Forelimb muscle (tissue), 1 donor: ENCODE results near the gene IL25. TPM values are rescaled to one million over a fixed set of nuclear protein-coding genes. Genes with fewer than 3 reads are reported as not detected.
"Not testable (repeated sequence)": the region's sequence is repeated elsewhere in the genome, so short reads cannot be mapped to it uniquely, and the experiment has no call there.

ENCODE experiments used
- DNase-seq: peaks from one replicate; pipeline ENCODE4 v3.0.0-alpha.2; 2013; ENCODE audit warnings: low read depth
- polyA plus RNA-seq: library from polyadenylated mRNA; unstranded; fragments of 120-200 nt; gene quantifications from one replicate; pipeline ENCODE4 v1.2.1, GENCODE V29; 2013; ENCODE audit not compliant: insufficient read length

IL25 gene
- polyA plus RNA-seq, 1 donor = not detected

DNA sequence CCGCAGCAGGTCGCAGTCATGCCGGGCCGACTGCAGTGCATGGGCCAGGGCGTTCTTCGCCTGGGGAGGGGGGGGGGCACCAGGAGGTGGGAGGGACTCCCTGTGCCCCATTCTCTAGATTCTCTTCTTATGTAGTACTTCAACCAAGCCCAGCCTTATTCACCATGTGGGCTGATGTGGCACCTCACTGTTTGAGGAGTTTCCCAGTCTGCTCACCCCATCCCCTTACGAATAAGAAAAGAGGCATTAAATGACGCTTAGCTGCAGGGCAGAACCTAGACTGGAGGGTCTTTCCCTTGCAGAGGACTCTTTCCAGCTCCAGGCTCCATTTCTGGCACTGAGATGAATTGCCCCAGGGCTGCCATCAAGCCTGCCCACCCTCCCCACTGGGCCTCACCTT is 16.4 kb downstream of the IL25 start:
- DNase-seq = no peak

DNA sequence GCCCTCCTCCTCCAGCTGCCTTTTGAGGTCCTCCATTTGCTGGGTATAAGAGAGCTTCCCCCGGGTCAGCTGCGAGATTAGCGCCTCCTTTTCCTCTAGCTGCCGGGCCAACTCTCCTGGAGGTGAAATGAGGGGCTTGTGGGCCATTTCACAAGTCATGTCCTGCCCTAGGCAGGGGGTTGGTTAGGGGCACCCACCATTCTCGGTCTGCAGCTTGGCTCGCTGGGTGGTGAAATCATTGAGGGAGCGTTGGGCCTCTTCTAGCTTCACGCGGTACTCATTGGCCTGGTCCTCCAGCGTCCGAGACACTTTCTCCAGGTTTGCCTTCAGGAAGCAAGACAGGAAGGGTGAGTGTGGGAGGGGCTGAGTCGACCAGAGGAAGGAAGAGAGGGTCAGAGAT is 16.8 kb downstream of the IL25 start:
- no peak for DNase-seq

DNA sequence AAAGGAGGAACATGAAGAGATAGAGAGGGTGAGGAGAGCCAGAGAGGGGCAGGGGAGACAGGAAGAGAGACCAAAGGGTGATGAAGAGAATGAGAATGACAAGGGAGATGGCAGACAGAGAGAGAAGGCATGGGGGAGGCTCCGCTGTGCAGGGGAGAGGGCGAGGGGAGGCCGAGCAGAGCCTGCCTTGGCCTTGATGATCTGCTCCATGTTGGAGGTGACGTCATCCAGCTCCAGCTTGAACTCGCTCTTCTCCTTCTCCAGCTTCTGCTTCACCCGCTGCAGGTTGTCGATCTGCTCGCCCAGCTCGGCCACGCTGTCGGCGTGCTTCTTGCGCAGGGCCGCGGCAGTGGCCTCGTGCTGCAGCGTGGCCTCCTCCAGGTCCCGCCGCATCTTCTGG is 17.3 kb downstream of the IL25 start:
- not testable (repeated sequence) for DNase-seq

DNA sequence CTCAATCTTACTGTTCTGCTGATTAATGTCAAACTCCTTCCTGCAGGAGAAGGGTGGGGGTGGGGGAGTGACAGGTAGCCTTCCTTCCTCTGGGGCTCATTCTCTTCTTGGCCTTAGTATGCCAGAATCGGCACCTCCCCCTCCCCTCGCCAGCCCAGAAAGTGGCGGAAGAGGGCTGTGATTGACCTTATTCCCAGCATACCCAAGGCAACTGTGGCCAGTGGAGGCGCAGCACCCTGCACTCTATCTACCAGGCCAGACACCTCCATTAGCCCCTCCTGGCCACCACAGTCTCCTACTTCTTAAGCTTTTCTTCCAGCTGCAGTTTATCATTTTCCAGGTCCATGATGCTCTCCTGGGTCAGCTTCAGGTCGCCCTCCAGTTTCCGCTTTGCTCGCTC is 20.0 kb downstream of the IL25 start:
- no peak for DNase-seq

DNA sequence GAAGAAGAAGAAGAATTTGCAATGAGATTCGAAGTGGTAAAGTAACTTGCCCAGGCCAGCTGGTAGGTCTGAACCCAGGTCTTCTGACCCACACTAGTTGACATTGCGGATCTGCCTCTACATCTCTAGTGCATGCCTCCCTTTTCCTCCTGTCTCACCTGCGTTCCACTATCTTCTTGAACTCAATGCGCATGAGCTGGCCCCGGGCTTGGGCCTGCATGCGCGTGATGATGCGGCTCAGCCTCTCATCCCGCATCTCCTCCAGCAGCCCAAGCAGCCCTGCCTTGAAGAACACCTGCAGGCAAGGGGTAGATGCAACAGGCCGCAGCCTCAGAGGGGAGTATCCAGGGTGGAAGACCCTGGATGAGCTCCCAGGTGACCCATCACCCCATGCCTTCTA is 23.5 kb downstream of the IL25 start:
- DNase-seq = no peak

DNA sequence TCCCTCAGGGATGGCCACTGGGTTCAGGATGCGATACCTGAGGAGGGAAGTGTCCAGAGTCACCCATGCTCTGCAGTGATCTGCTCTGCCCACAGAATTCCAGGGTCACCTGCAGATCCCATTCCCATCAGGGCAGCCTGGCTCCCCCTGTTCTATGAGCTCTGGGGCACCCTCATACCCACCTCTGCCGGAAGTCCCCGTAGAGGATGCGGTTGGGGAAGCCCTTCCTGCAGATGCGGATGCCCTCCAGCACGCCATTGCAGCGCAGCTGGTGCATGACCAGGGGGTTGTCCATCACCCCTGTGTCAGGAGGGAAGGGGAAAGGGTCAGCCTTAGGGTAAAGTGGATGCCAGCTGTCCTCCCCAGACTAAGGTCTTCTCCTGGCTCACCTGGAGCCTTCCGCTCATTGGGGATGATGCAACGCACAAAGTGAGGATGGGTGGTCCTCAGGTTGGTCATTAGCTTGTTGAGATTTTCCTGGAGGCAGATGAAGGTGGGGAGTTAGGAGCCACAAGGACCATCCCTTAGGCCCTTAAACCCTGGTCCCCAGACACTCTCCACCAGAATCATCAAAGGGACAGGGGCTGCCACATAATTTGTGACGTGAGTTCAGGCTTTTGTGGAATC is 24.3 kb downstream of the IL25 start:
- no peak for DNase-seq

DNA sequence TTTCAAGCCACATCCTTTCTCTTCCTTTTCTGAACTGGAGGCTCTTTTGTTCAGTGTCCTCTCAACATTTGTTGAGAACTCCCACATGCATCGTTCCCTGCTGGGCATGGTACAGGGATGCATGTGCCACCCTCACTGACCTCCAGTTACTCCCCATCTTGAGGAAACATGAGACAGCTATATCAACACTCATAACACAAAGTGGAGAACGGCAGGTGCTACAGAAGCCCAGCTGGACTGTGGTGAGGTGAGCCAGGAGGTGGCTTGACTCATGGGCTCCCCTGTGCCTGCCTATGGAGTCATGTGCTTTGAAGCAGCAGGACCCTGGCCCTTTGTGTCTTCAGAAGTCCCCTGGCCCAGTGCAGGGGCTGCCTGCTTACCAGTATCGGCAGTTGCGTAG is 25.7 kb downstream of the IL25 start:
- DNase-seq = no peak

DNA sequence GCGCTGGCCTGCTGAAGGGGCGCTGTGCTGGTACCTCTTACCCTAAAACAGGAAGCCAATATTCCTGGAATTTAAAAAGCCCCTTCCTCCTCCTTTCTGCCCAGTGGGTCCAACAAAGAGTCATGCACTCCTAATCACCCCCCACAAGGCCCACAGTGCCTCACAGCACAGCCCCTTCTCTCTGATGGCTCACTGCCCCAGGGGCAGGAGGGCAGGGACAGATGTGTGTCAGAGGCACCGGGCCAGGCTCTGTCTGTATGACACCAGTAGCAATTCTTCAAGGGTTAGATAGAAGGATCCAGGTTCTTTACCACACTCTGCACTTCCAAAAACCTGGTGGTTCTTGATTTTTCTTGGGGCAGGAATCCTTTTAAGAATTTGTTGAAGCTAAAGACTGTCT is 26.5 kb downstream of the IL25 start:
- no peak for DNase-seq

DNA sequence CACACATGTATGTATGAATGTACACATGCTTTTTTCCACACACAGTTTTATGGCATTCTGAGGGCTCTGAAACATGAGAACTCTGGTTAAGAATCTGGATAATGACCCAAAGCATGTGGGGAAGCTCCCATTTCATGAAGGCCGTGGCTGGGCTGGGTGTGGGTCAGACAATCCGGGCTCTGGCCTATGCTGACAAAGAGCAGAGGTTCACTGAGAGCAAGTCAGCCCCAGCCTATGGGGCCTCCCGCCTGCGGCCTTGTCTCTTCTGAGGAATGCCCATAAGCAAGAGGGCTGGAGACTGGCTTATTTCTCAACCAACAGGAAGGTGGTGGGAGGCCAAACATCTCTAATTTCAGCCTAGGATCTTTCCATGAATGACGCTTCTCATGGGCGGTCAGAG is 27.0 kb downstream of the IL25 start:
- no peak for DNase-seq

DNA sequence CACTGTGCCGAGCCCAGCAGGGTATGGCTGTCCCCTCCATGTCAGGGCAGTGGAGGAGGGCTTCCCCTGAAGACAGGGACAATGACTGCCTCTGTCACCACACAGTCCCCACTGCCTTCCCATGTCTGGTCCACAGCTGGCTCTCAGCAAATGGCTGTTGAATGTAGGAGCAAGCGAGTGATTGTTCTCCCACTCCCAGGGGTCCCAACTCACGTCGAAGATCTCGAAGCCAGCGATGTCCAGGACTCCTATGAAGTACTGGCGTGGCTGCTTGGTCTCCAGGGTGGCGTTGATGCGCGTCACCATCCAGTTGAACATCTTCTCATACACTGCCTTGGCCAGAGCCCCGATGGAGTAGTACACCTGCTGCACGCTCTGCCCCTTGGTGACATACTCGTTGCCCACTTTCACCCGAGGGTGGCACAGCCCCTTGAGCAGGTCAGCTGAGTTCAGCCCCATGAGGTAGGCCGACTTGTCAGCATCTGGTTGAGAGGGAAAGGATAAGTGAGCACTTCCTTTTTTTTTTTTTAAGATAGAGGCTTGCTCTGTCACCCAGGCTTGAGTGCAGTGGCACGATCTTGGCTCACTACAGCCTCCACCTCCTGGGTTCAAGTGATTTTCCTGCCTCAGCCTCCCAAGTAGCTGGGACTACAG is 28.0 kb downstream of the IL25 start:
- DNase-seq = not testable (repeated sequence)

DNA sequence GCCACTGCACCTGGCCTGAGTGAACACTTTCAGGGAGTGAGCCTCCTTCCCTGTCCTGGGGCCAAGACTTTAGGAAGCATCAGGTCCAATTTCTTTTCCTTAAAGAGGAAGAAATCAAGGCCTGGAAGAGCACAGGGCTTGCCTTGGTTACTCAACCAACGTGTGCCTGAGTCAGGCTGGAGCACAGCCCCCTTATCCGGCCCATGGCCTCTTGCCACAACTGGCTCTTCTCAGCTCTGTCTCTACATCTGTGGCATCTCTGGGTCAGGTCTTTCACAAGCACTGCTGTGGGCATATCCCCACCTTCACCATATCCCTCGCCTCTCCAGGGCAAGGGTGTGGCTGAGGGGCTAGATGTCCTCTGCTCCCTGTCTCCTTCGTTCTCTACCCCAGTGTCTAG is 28.7 kb downstream of the IL25 start:
- no peak for DNase-seq

DNA sequence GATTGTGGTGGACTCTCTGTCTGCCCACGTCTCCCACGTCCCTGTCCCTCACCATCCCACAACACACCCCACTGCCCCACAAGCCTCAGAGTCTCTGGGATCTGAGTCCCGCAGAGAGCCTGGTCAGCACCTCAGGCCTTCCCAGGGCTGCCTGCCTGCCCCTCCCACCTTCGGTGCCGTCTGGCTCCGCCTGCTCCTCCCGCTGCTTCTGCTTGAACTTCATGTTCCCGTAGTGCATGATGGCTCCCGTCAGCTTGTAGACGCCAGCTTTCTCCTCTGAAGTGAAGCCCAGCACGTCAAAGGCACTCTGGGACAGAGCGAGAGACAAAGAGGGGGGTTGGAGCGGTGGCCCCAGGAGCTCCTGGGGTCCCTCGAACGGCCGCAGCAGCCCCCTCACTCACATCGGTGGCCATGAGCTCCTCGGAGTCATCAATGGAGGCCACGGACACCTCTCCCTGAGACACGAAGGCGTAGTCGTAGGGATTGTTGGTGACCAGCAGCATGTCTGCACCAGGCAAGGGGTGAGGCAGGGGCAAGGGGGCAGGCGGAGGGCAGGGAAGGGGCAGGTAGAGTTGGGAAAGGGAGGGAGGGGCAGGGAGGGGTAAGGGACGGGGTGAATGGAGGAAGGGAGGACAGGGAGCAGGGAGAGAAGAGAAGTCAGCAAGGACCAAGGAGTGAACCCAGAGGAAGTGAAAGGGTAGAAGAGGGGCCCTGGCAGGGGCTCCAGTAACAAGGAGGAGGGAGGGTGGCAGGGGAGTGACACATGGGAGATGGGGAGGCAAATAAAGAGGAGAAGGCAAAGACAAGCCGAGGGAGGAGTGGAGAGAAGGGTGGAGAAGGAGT is 29.9 kb downstream of the IL25 start:
- DNase-seq = no peak

DNA sequence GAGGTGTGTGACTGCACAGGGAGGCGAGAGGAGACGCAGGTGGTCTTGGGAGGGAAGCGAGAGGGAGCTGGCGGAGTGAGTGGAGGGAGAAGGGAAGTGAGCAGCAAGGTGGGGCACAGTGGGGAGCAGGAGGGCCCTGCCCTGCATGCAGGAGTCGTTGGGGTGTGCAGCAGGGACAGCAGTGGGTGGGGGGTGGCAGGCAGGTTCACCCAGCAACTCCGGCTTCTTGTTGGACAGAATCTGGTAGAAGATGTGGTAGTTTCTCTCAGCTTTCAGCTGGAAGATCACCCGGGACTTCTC is 30.5 kb downstream of the IL25 start:
- no peak for DNase-seq

DNA sequence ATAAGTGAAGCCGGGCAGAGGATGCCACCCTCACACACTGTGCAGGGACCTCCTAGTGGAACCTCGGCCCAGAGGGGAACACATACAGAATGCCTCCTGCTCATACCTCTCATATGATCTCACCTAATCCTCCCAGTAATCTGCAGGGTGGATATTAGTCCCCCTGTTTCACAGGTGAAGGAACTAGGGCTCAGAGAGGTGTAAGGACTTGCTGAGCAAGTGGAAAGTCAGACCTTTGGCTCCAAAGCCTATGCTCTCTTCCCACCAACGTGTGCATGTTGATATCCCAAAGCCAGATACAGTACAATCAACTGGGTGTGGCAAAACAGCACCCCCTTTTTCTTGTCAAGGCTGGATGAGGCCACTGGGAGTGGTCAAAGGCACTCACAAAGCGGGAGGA is 31.3 kb downstream of the IL25 start:
- DNase-seq = no peak

DNA sequence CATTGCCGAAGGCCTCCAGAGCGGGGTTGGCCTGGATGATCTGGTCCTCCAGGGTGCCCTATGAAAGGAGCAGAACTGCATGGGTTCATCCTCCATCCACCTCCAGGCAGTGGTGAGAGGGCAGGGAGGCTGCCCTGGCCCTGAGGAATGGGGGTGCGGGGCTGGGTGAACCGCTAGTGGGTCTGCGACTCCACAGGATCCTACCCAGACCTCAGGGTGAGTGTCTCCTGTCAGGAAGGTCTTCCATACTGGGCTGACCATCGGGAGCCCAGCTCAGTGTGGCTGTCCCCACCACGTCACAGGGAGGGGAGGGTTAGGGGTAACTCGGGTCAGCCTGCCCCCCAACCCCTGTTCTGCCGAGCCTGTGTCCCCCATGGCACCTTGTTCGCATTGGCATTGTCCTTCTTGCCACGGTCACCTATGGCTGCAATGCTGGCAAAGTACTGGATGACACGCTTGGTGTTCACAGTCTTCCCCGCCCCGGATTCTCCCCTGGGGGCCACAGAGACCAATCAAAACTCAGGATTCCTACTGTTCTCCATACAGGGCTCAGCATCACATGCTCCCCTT is 31.8 kb downstream of the IL25 start:
- DNase-seq = no peak

DNA sequence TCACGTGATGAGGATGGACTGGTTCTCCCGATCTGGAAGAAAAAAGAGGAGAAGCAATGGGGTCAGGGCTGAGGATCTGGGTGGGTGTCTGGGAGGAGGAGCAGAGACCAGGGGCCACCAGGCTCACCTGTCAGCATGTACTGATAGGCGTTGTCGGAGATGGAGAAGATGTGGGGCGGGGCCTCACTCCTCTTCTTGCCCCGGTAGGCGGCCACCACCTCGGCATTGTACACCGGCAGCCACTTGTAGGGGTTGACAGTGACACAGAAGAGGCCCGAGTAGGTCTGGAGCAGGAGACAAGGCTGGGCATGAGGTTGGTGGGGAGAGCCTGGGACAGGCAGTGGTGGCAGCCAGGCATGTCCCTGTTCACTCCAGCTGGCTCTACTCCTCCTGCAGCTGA is 32.5 kb downstream of the IL25 start:
- no peak for DNase-seq

DNA sequence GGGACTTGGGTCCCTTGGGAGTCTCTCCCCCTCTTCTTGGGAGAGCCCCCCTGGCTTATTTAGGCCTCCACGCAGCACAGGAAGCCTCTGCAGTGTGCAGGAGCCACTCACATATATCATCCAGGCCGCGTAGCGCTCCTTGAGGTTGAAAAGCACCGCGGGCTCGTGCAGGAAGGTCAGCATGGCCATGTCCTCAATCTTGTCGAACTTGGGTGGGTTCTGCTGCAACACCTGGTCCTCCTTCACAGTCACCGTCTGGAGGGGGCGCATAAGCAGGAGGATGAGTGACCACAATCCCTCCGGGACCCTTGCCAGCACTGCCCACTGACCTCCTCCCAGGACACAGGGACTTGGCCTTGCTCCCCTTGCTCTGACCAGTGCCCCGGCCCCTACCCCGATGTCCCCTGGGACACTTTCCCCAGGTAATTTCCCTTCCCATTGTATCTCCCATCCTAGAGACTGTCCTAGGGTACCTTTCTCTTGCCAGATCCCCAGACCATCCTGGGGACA is 33.0 kb downstream of the IL25 start:
- DNase-seq = no peak

DNA sequence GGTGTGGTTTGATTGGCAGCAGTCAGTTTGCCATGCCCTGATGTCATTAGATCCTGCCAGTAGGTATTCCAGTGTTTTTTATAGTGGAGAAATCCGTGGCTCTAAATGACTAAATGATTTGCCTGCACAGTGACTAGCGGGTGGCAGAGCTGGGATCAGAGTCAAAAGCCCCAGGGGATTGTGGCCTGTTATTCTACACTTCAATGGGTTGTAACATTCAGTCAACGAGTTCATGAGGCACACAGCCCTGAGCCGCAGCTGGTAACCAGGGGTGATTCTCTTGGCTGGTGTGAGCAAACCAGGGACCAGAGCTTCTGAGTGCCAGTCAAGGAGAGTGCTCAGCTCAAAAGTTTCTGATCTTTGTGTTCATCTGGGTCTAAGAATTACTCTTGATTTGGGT is 33.6 kb downstream of the IL25 start:
- no peak for DNase-seq

DNA sequence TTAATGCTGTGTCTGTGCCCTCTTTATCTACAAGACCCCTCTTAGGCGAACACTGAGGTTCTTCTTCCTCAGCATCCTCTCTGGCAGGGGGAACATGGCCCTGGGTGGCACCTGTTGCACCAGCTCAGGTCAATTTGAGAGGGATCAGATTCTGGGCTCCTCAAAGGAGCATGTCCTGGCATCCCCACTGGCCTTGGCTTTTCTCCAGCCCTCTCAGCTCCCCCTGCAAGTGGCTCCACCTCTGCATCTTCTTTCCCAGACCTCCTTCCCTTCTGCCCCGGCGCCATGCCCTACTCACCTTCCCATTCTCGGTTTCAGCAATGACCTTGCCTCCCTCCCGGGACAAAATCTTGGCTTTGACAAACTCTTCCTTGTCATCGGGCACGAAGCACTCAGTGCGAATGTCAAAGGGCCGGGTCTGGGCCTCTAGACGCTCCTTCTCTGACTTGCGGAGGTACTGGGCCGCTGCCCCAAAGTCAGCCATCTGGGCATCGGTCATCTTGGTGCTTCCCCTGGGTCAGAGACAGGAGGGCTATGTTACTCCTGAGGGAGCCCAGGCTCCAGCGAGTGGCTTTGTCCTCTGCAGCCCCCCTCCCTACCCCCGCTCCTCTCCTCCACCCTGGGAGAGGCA is 34.2 kb downstream of the IL25 start:
- no peak for DNase-seq

DNA sequence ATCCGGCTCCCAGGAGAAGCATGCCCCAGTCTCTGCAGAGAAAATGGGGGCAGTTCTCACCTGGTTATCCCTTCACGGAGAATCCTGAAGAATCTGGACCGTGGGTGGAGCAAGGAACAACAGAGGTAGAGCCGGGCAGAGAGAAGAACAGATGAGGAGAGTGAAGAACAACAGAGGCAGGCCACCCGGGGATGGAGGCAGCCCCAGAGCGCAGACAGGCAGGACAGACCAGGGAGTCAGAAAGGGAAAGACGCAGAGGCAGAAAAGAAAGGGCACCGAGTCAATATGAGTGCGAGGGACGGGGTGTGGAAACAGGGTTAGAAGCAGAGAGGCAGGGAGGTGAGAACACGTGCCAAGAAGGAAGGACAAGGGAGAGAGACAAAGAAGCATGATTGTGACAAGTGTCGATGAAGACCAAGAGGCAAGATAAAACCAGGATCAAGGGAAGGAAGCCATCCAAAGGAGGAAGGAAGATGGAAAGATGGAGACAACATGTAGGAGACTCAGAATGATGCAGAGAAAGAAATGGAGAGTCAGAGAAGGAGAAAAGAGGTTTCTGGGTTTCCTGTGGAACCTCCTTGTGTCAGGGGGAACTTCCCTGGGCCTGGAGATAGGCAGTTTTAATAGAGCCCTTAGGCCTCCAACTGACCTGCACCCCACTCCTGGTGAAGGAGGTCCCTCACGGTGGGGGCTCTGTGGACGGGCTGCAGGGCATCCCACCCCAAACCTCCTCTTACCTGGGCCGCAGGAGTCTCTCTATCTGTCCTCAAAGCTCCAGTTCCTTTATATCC is 35.1 kb downstream of the IL25 start, which contains the start of gene MYH6:
Gene MYH6, minus strand, starts transcription at position 758 of the 791 bp plus-strand sequence. CDS start 1,050 bp downstream, outside the sequence.
- DNase-seq = no peak

DNA sequence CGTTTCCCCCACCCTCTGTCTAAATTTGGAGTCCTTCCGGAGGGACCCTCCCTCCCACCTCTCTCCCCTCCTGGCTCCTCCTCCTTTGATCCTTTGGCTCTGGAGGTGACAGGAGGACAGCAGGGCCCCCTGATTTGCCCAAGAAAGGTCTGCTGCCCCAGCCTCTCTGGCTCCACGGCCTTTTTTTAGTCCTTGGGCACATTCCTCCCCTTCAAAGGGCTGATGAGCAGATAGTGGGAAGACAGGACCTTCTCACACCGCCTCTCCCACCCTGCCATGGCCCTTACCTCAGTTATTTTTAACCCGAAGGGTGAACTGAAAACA is 35.7 kb downstream of the IL25 start:
- DNase-seq = no peak
